HL-60/S4 treated with retinoic acid at 250 ng/mL for 4 days and 3 days (cell line): ENCODE measurements around the gene CDK2.
"Not testable (repeated sequence)": the region's sequence is repeated elsewhere in the genome, so short reads cannot be mapped to it uniquely, and the experiment has no call there.

Source experiments
- in situ Hi-C: fragments of 300-500 bp; cut with MboI; formaldehyde crosslinking; loops from 2 replicates; pipeline ENCODE4 v1.7.0; 2022; ENCODE audit warnings: low sequenced_read_pairs

CDK2 gene

DNA sequence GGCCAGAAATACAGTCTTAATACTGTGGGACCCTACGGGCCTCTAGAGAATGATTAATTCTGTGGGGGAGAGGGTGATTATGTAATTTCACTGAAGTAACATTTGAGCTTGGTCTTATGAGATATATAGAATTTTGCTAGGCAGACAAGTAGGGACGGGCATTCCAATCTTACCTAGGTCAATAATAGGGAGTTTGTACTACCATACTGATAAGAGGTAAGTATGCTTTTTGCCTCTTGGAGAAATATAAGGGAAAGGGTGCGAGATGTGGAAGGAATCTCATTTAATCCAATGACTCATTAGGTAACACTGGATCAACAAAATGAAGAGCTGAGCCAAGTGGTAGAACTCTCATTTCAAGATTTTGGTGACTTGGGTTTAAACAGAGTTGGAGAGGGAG lies 12.4 kb downstream of the CDK2 start:
- in situ Hi-C loops: no loop called here

DNA sequence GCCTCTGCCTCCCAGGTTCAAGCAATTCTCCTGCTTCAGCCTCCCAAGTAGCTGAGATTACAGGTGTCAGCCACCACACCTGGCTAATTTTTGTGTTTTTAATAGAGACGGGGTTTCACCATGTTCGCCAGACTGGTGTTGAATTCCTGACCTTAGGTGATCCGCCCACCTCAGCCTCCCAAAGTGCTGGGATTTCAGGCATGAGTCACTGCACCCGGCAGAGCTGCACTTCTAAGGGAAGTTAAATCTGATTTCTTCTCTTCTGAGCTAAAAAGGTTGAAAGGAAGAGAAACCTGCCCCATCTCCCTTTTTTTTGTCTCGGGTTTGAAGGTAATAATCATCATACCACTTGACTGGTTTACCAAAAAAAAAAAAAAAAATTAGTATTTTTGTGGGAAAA lies 15.3 kb downstream of the CDK2 start:
- in situ Hi-C loops: not testable (repeated sequence)

DNA sequence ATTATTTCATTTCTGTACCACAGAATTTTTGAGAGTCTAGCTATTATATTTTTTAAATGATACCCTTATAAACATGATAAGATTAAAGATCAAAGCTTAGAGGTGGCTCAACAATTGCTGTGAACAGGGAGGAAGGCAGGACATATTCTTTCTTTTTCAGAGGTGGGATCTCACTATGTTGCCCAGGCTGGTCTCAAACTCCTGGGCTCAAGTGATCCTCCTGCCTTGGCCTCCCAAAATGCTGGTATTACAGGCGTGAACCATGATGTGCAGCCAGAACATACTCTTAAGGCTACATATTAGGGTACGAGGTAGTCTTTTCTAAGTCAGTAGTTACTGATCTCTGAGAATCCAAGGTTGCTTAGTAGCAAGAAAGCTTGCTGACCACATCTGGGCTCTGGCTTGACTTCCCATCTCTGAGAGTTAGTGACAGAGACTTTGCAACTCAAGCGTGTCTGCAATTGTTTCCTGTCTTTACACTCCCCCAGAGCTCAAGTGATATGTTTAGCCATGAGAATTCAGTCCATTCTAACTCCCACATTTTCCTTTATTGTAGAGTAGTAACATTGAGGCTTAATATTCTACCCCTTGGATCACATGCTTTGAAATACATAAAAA lies 15.8 kb downstream of the CDK2 start:
- in situ Hi-C loops: no loop called here

DNA sequence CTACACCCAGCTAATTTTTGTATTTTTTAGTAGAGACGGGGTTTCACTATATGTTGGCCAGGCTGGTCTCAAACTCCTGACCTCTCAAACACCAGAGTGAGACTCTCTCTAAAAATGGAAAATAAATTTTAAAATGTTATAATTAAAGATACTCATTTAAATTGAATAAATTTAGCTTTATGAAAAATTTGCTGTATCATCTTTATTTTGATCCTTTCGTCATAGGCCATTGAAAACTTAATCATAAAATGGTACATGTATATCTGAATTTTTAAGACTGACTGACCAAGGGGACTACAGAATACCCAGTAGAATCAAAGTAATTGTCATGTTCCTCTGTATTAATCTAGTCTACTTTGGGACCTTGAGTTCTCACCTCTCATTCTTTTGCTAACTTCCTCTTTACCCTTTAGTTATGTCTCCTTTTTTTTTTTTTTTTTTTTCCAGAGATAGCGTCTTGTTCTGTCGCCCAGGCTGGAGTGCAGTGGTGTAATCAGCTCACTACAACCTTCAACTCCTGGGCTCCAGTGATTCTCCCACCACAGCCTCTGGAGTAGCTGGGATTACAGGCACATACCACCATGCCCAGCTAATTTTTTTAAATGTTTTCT lies 16.7 kb downstream of the CDK2 start:
- in situ Hi-C loops: no loop called here

DNA sequence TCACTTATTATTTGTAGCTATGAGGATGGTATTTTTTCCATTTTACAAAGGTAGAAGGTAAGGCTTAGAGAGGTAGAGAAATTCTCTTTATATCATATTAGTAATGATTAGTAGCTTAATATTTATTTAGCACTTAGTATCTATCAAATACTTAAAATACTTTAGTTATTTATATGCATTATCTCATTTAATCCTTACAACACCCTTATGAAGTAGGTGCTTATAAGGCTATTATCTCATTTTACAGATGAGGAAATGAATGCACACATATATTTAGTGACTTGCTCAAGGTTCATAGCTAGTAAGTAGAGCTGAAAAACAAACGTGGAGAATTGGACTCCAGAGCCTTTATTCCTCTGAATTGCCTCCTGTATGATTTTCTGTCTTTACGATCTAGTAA lies 18.2 kb downstream of the CDK2 start:
- in situ Hi-C loops: no loop called here

DNA sequence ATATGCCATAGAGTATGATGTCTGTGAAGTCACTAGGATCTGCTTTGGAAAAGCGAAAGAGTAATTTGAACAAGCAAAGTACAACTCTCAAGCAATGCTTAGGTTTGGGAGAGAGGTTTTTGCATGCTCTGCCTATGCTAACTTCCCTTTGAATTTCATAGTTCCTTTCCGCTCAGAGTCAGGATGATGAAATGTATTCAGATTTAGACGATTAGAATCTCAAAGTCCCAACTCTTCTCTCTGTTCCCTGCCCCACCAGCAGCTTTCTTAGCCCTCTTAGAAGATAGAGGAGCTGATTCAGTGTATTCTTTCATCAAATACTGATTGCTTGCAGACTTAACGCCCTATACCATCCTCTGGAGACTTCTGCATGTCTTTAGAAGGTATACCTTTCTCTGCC lies 18.7 kb downstream of the CDK2 start:
- in situ Hi-C loops: no loop called here

DNA sequence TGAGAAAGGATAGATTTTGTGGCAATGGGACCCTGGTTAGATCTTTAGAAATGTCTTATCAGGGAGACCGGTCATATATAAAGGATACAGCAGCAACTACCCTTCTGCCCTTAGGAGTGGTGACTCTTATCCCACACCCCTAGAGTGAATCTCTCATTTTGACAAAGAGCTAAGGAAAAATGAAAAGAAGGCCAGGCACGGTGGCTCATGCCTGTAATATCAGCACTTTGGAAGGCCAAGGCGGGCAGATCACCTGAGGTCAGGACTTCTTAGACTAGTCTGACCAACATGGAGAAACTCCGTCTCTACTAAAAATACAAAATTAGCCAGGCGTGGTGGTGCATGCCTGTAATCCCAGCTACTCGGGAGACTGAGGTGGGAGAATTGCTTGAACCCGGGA lies 19.3 kb downstream of the CDK2 start:
- in situ Hi-C loops: not testable (repeated sequence)

DNA sequence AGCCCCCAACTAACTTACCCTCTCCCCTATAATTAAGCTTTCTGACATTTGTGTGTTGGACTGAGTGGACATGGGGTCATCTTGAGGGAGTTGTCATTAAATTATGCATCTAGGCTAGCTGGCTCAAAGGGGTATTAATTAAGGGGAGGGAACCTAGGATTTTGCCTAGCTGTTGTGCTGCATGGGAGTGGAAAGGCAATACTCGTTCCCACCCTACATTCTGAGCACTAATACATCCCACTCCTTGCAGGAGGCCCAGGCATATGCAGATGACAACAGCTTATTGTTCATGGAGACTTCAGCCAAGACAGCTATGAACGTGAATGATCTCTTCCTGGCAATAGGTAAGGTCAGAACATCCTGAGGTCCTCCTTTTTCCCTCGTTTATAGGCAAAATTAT lies 24.5 kb downstream of the CDK2 start:
- in situ Hi-C loops: no loop called here

DNA sequence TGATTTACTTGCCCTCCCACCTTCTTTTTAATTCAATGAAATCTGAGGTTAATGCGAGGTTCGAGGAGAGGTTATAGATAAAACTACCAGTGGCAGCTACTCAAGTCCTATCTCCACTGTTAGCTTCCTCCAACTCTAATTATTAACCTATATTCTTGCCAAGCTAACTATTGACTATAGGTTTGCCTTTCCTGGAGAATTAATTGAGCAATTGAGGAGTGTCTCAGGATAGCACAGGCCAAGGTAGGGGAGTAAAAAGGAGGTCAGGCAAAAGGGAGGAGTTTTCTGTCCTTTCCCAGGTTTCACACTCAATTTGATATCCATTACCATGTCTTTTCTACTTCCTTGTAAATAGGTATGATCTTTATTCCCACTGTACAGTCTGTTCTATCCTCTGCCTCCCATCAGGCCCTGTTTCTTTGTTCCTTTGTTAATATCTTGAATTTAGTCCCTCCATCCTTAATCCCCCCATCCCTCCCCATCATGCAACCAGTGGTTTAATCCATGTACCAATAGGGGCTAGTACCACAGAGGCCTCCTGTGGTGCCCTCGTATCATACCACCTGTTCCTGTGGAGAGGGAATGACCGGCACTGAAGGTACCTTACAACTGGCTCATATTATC lies 26.7 kb downstream of the CDK2 start:
- in situ Hi-C loops: no loop called here

DNA sequence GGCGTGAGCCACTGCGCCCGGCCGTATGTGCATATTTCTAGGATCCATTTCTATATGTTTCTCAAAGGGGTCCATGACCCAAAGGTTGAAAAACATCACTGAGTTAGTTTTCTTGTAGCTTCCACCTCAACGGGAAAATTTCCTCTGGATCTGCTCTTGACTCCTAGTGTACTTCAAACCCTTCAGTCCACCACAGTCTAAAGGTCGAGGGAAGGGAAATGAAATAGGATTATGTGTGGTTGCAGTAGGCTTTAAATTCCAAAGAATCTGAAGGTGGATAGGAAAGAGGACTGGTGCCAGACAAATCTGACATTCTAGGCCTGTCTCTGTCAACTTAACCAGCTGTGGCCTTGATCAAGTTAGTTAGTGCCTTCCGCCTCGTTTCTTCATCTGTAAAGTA lies 28.7 kb downstream of the CDK2 start:
- in situ Hi-C loops: no loop called here

DNA sequence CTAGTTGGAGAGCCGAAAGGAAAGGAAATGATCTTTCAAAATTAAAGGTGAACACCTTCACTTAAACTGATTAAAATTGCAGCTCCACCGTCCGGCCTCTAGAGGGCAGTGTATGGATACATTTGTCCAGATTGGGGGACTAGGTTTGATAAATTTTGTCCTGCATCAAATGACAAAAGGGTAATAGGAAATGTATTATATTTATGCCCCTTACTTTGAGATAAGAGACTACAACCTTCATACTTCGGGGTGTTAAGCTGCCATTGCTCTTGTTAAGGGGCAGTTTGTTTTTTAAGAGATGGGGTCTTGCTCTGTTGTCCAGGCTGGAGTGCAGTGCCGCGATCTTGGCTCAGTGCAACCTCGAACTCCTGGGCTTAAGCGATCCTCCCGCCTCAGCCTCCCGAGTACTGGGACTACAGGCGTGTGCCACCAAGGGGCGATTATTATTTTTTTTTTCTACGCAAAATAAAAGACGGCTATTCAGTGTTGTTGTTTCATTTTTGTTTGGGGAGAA lies 29.6 kb downstream of the CDK2 start:
- in situ Hi-C loops: no loop called here

DNA sequence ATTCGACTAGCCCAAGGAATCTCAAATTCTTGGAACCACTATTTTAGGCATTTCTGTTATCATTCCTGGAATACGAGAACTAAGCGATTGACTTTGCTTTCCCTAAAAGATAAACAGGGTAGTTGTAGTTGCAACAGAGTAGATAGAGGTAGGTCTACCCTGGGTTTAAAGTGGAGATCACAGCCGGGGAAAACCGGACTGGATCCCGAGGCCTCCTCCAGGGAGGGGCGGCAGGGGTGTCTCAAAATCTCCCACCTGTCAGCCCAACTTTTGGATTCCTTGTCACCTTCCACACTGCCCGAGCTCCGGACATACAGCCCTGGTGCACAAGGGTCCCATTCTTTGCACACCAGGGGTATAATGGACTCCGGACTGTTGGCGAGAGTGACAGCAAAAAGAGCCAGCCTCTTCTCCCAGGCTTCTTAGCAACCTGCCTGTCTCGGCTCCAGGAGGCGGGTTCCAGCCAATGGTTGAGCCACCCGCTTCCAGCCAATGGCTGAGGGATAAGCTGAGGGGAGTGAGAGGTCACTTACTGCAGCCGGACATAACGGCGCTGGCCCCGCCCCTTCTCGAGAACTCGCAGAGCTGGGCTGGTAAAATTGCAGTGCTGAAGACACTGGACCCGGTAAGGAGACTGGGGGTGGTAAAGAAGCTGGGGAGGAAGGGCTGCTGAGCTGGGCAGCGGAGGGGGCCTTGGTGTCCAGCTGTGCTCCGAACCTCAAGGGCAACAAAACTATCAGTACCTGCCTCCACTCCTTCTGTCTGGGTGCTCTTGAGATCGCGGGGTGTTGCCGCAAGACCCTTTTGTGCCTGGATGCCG lies 30.3 kb downstream of the CDK2 start, which contains the start of gene SUOX:
Gene SUOX, plus strand, starts transcription at position 562 of the 820 bp plus-strand sequence. CDS start 4,946 bp downstream, outside the sequence.
- in situ Hi-C loops: no loop called here

DNA sequence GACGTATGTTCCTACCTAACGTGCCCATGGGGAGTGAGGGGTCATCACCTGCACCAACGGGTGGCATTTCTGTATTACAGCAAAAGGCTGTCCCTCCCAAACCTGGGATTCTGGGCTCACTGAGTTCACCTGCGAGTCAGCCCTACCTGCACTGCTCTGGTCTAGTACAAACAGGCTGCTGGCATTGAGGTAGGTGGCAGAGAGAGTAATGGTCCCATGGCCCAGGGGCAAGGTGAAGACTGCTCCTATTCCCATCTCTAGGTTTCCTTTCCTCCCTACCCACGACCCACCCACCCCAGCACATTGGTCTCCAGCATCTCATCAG lies 30.9 kb downstream of the CDK2 start:
- in situ Hi-C loops: no loop called here

DNA sequence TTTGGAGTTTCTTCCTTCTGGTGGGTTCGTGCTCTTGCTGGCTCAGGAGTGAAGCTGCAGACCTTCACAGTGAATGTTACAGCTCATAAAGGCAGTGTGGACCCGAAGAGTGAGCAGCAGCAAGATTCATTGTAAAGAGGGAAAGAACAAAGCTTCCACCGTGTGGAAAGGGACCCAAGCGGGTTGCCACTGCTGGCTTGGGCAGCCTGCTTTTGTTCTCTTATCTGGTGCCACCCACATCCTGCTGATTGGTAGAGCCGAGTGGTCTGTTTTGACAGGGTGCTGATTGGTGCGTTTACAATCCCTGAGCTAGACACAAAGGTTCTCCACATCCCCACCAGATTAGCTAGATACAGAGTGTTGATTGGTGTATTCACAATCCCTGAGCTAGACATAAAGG lies 32.9 kb downstream of the CDK2 start:
- in situ Hi-C loops: not testable (repeated sequence)

DNA sequence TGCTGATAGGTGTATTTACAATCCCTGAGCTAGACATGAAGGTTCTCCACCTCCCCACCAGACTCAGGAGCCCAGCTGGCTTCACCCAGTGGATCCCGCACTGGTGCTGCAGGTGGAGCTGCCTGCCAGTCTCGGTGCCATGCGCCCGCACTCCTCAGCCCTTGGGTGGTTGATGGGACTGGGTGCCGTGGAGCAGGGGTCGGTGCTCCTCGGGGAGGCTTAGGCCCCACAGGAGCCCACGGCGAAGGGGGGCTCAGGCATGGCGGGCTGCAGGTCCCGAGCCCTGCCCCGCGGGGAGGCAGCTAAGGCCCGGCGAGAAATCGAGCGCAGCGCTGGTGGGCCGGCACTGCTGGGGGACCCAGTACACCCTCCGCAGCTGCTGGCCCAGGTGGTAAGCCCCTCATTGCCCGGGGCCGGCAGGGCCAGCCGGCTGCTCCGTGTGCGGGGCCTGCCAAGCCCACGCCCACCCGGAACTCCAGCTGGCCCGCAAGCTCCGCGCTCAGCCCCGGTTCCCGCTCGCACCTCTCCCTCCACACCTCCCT lies 33.4 kb downstream of the CDK2 start:
- in situ Hi-C loops: loop anchor here (5.0 kb wide), 1 partner anchor 37 kb away; no protein-coding TSS in a partner anchor

DNA sequence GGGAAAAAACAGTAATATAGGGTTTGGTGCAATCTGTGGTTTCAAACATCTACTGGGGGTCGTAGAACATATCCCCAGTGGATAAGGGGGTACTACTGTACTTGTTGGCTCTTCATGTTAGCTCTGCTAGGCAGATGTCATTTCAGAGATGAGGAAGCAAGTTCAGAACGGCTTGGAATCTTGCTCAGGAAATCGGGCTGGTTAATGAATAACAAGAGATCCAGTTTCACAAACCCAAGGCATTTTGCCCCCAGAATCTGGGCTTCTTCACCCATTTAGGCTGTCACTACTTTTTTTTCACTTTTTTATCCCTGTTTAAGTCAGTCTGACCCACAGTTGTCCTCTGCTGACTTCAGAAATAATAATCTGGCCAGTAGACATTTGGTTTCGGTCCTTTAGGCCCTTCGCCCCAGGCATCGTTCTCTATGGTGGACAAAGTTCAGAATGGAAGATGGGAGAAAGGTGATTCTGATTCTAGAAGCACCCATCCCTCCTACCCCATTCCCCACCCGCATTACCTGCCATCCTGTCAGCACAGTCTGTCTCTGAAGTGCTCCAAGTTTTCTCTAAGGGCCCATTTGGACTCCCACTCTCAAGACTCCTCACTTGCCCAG lies 35.0 kb downstream of the CDK2 start:
- in situ Hi-C loops: loop anchor here (5.0 kb wide), 1 partner anchor 36 kb away; no protein-coding TSS in a partner anchor

DNA sequence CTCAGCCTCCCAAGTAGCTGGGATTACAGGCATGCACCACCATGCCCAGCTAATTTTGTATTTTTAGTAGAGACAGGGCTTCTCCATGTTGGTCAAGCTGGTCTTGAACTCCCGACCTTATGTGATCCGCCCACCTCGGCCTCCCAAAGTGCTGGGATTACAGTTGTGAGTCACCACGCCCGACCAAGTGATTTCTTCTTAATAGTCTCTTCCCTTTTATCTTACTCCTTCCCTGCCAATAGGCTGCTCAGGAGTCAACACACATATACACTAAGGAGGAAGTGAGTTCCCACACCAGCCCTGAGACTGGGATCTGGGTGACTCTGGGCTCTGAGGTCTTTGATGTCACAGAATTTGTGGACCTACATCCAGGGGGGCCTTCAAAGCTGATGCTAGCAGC lies 36.7 kb downstream of the CDK2 start:
- in situ Hi-C loops: loop anchor here (5.0 kb wide), 1 partner anchor 34 kb away; no protein-coding TSS in a partner anchor

DNA sequence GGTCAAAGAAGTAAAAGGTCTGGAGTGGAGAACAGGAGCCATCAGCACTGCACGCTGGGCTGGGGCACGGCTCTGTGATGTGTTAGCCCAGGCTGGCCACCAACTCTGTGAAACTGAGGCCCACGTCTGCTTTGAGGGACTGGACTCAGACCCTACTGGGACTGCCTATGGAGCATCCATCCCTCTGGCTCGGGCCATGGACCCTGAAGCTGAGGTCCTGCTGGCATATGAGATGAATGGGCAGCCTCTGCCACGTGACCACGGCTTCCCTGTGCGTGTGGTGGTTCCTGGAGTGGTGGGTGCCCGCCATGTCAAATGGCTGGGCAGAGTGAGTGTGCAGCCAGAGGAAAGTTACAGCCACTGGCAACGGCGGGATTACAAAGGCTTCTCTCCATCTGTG lies 37.6 kb downstream of the CDK2 start:
- in situ Hi-C loops: loop anchor here (5.0 kb wide), 1 partner anchor 33 kb away; no protein-coding TSS in a partner anchor

DNA sequence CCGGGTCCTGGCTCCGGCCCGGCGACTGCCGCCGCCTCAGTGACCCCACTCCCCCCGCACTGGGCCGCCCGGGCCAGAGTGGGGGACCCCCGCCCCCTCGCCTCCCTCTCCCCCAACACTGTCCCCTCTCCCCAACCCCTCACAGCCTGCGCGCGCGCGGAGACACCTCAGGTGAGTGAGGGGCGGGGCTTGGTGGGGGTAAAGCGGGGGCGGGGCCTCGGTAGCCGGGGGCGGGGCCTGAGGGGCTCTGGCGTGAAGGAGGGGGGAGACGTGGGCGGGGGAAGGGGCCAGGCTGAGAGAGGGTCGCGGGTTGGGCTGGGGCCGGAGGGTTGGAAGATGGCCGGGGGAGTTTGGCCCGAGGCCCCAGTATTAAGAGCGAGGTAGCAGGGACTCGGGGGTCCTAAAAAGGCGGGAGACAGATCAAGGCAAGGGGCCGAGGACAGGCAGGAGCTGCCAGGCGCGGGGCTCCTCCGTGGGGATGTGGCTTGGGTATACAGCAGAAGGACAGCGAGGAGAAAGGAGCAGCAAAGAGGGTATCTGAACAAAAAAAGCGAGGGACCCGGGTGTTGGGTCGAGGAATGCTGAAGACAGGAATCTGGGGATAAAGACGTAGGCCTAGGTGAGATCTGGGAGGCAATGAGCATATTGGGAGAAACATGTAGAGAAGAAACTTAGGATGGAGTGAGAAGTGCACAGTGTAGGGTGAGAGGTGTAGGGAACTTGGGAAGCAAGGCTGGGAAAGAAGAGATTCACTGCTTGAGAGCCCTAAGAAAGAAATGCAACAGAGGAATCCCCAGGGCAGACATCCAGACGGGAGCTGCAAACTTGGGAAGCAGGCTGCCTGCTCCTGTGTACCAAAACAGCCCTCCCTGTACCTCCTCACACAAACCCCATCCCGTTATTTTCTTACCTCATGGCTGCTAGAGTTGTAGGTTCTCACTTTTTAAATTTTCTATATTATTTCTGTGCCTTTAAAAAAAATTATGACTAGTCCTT lies 41.2 kb downstream of the CDK2 start:
- in situ Hi-C loops: no loop called here
